ENCODE results near the gene PLCG2.
"Not testable (repeated sequence)": the region's sequence is repeated elsewhere in the genome, so short reads cannot be mapped to it uniquely, and the experiment has no call there.

PLCG2 gene

GRCh38 chr16:81778861-81779535 lies at the start of gene PLCG2:
Gene PLCG2, plus strand, starts transcription at chr16:81779291. Its CDS starts 6,699 bp downstream, at chr16:81785990.
- peak; percentile 68 to 69 for DNase-seq (ENCODE audit: low read depth in 2 of 2)

- no peak for DNase-seq (ENCODE audit: low read depth in 2 of 2)
Observed at GRCh38 chr16:81729451-81729850, 49.6 kb upstream of the PLCG2 start.

- DNase-seq (ENCODE audit: low read depth in 2 of 2): peak; percentile 32 to 38
Observed at GRCh38 chr16:81730090-81731051, 48.7 kb upstream of the PLCG2 start.

GRCh38 chr16:81731649-81732048 lies 47.4 kb upstream of the PLCG2 start:
- no peak for DNase-seq (ENCODE audit: low read depth in 2 of 2)

GRCh38 chr16:81732699-81733098 lies 46.4 kb upstream of the PLCG2 start:
- no peak for DNase-seq (ENCODE audit: low read depth in 2 of 2)

GRCh38 chr16:81733295-81733694 lies 45.8 kb upstream of the PLCG2 start:
- DNase-seq (ENCODE audit: low read depth in 2 of 2): no peak

- DNase-seq (ENCODE audit: low read depth in 2 of 2): no peak
Observed at GRCh38 chr16:81734632-81735434, 44.3 kb upstream of the PLCG2 start.

- peak; percentile 60 to 68 for DNase-seq (ENCODE audit: low read depth in 2 of 2)
Observed at GRCh38 chr16:81737885-81738536, 41.1 kb upstream of the PLCG2 start.

GRCh38 chr16:81738783-81739496 lies 40.2 kb upstream of the PLCG2 start:
- DNase-seq (ENCODE audit: low read depth in 2 of 2): no peak

GRCh38 chr16:81739503-81739902 lies 39.6 kb upstream of the PLCG2 start:
- DNase-seq (ENCODE audit: low read depth in 2 of 2): no peak

GRCh38 chr16:81740169-81740568 lies 38.9 kb upstream of the PLCG2 start:
- DNase-seq (ENCODE audit: low read depth in 2 of 2): no peak

- not testable (repeated sequence) for DNase-seq (ENCODE audit: low read depth in 2 of 2)
Observed at GRCh38 chr16:81741430-81741770, 37.7 kb upstream of the PLCG2 start.

GRCh38 chr16:81744385-81744784 lies 34.7 kb upstream of the PLCG2 start:
- no peak for DNase-seq (ENCODE audit: low read depth in 2 of 2)

- DNase-seq (ENCODE audit: low read depth in 2 of 2): no peak
Observed at GRCh38 chr16:81744911-81745310, 34.2 kb upstream of the PLCG2 start.

- peak; percentile 49 to 57 for DNase-seq (ENCODE audit: low read depth in 2 of 2)
Observed at GRCh38 chr16:81745704-81746558, 33.2 kb upstream of the PLCG2 start.

GRCh38 chr16:81746566-81746965 lies 32.5 kb upstream of the PLCG2 start:
- no peak for DNase-seq (ENCODE audit: low read depth in 2 of 2)

GRCh38 chr16:81748476-81749198 lies 30.5 kb upstream of the PLCG2 start:
- DNase-seq (ENCODE audit: low read depth in 2 of 2): no peak

- no peak for DNase-seq (ENCODE audit: low read depth in 2 of 2)
Observed at GRCh38 chr16:81752225-81752875, 26.7 kb upstream of the PLCG2 start.

GRCh38 chr16:81752876-81753227 lies 26.2 kb upstream of the PLCG2 start:
- DNase-seq (ENCODE audit: low read depth in 2 of 2): no peak
